Liver (tissue), 9 donors: ENCODE data around the gene NUDT13. TPM values are rescaled to one million over a fixed set of nuclear protein-coding genes. Genes with fewer than 3 reads are reported as not detected.
A peak's percentile ranks its signal among the peaks of the same experiment; 100 is the strongest.

Experiments used
- DNase-seq: peaks from one replicate; pipeline ENCODE4 v3.0.0-alpha.2; 2017; ENCODE audit warnings: low spot score
- H3K27ac ChIP-seq, 2 donors: one replicate each; pipeline ENCODE4 v1.7.0; 2013; ENCODE audit warnings: inconsistent platforms in 2 of 2, low read length in 2 of 2, control low read depth in 1 of 2, low read depth in 1 of 2, mild to moderate bottlenecking in 1 of 2
- H3K27me3 ChIP-seq, 4 donors: one replicate each; pipeline versions ENCODE4 v1.6.1 to v1.7.0; 2013; ENCODE audit warnings: low read length in 3 of 4, inconsistent platforms in 1 of 4, mild to moderate bottlenecking in 1 of 4, moderate library complexity in 1 of 4; ENCODE audit not compliant: control insufficient read depth in 4 of 4, insufficient read depth in 4 of 4
- H3K36me3 ChIP-seq, 4 donors: one replicate each; pipeline versions ENCODE4 v1.6.1 to v1.7.0; 2013; ENCODE audit warnings: low read length in 3 of 4, mild to moderate bottlenecking in 3 of 4, low read depth in 1 of 4, moderate library complexity in 1 of 4; ENCODE audit not compliant: control insufficient read depth in 4 of 4, insufficient read depth in 3 of 4
- H3K4me1 ChIP-seq, 4 donors: one replicate each; pipeline versions ENCODE4 v1.6.1 to v1.7.0; 2013; ENCODE audit warnings: low read length in 3 of 4, mild to moderate bottlenecking in 3 of 4, moderate library complexity in 1 of 4; ENCODE audit not compliant: control insufficient read depth in 4 of 4, insufficient read depth in 4 of 4
- H3K4me3 ChIP-seq, 3 donors: one replicate each; pipeline versions ENCODE4 v1.6.1 to v1.7.0; 2013; ENCODE audit warnings: low read length in 3 of 3, control low read depth in 1 of 3, low read depth in 1 of 3, mild to moderate bottlenecking in 1 of 3
- H3K9ac ChIP-seq, 2 donors: one replicate each; pipeline ENCODE4 v1.7.0; 2013; ENCODE audit warnings: low read length in 2 of 2, mild to moderate bottlenecking in 2 of 2, moderate library complexity in 2 of 2, control low read depth in 1 of 2, low read depth in 1 of 2
- H3K9me3 ChIP-seq, 4 donors: one replicate each; pipeline versions ENCODE4 v1.6.1 to v1.7.0; 2013; ENCODE audit warnings: low read length in 3 of 4; ENCODE audit not compliant: control insufficient read depth in 4 of 4
- CTCF ChIP-seq: fragments of 150-350 bp; IDR thresholded peaks from 2 replicates; pipeline ENCODE4 v1.5.1; 2017; ENCODE audit warnings: improper control_type of control experiment, low read depth, low read length; ENCODE audit not compliant: missing input control
- EGR1 ChIP-seq, 2 donors: IDR thresholded peaks; 2 replicates each; pipeline ENCODE4 v1.6.1; 2016 to 2018; ENCODE audit warnings: antibody characterized with exemption in 2 of 2, low read depth in 2 of 2
- FOXA1 ChIP-seq: IDR thresholded peaks from 2 replicates; pipeline ENCODE4 v1.6.1; 2016; ENCODE audit warnings: antibody characterized with exemption
- FOXA2 ChIP-seq: IDR thresholded peaks from 2 replicates; pipeline ENCODE4 v1.6.1; 2016; ENCODE audit warnings: antibody characterized with exemption
- GABPA ChIP-seq, 2 donors: IDR thresholded peaks in 1 of 2; conservative IDR thresholded peaks in 1 of 2; 2 replicates each; pipeline ENCODE4 v1.6.1; 2016; ENCODE audit warnings: antibody characterized with exemption in 2 of 2, mild to moderate bottlenecking in 1 of 2, moderate library complexity in 1 of 2
- HNF4A ChIP-seq, 2 donors: conservative IDR thresholded peaks; 2 replicates each; pipeline ENCODE4 v1.6.1; 2016; ENCODE audit warnings: antibody characterized with exemption in 2 of 2, mild to moderate bottlenecking in 2 of 2
- HNF4G ChIP-seq: IDR thresholded peaks from 2 replicates; pipeline ENCODE4 v1.6.1; 2016; ENCODE audit warnings: antibody characterized with exemption
- JUND ChIP-seq, 2 donors: IDR thresholded peaks; 2 replicates each; pipeline ENCODE4 v1.6.1; 2016; ENCODE audit warnings: antibody characterized with exemption in 2 of 2
- MAX ChIP-seq: IDR thresholded peaks from 2 replicates; pipeline ENCODE4 v1.6.1; 2016; ENCODE audit warnings: antibody characterized with exemption
- NR2F2 ChIP-seq: IDR thresholded peaks from 2 replicates; pipeline ENCODE4 v1.6.1; 2016; ENCODE audit warnings: antibody characterized with exemption
- RAD21 ChIP-seq, 2 donors: IDR thresholded peaks; 2 replicates each; pipeline ENCODE4 v1.6.1; 2016; ENCODE audit warnings: antibody characterized with exemption in 2 of 2, mild to moderate bottlenecking in 2 of 2
- REST ChIP-seq: IDR thresholded peaks from 2 replicates; pipeline ENCODE4 v1.6.1; 2016; ENCODE audit warnings: antibody characterized with exemption, mild to moderate bottlenecking
- RXRA ChIP-seq, 2 donors: IDR thresholded peaks; 2 replicates each; pipeline ENCODE4 v1.6.1; 2017 to 2018; ENCODE audit warnings: antibody characterized with exemption in 2 of 2, mild to moderate bottlenecking in 1 of 2
- SP1 ChIP-seq: IDR thresholded peaks from 2 replicates; pipeline ENCODE4 v1.6.1; 2018; ENCODE audit warnings: antibody characterized with exemption, mild to moderate bottlenecking
- TAF1 ChIP-seq: conservative IDR thresholded peaks from 2 replicates; pipeline ENCODE4 v1.6.1; 2016; ENCODE audit warnings: antibody characterized with exemption, mild to moderate bottlenecking
- YY1 ChIP-seq: IDR thresholded peaks from 2 replicates; pipeline ENCODE4 v1.6.1; 2016; ENCODE audit warnings: antibody characterized with exemption, mild to moderate bottlenecking
- ZBTB33 ChIP-seq: IDR thresholded peaks from 2 replicates; pipeline ENCODE4 v1.6.1; 2016; ENCODE audit warnings: antibody characterized with exemption
- WGBS: extraction: QIAGEN DNeasy Blood & Tissue Kit; methylation state at CpG from one replicate; pipeline ENCODE4 v1.1.7; 2013; 5-methylcytosine and 5-hydroxymethylcytosine counted together
- polyA plus RNA-seq, 2 donors: library from polyadenylated mRNA; stranded (reverse) in 1 of 2; unstranded in 1 of 2; fragments of 200-250 nt in 1 of 2; fragments of >200 nt in 1 of 2; fragmentation: Nextera tagmentation in 1 of 2; extraction: Ambion mirVana in 1 of 2; gene quantifications; one replicate each; pipeline versions ENCODE4 v1.2.1 to v1.2.3, GENCODE V29; 2013 to 2015
- total RNA-seq, 2 donors: library from RNA; depleted of rRNA; stranded (reverse); fragments of >200 nt; gene quantifications; one replicate each; pipeline ENCODE4 v1.2.3, GENCODE V29; 2014
- donor health status: healthy.
- donor health status: healthy.
- donor health status: healthy.
- donor health status: healthy.
- donor health status: healthy.

NUDT13 gene
- total and polyA plus RNA-seq, 4 donors, result 0.60 to 4.0 (median 2.4) TPM

- TF ChIP-seq MAX (peak; percentile 31), FOXA2 (no peak)
Measured at GRCh38 chr10:73076360-73077183, 33.7 kb upstream of the NUDT13 start (continued).

GRCh38 chr10:73079779-73080541, 30.3 kb upstream of the NUDT13 start:
- Histone ChIP-seq H3K9me3 (no peaks in the 10 kb centered on the region), H3K9ac (no peak overlapping the region), H3K27ac (no peak overlapping the region), H3K4me3 (no peak overlapping the region), H3K27me3 (no peaks in the 10 kb centered on the region), H3K36me3 (no peaks in the 10 kb centered on the region), H3K4me1 (peaks cover 0 to 6% (median 0%) of the 10 kb centered on the region in 4 donors)
- no peak for TF ChIP-seq RAD21 (IDR thresholded peaks at IDR 0.05)
- TF ChIP-seq SP1, result no peak
- TF ChIP-seq JUND (IDR thresholded peaks at IDR 0.05), result no peak
- no peak for TF ChIP-seq GABPA (IDR thresholded peaks at IDR 0.05 in 1 of 2, conservative IDR thresholded peaks at IDR 0.05 in 1 of 2)
- no peak for TF ChIP-seq RXRA (IDR thresholded peaks at IDR 0.05)
- no peak for TF ChIP-seq FOXA1
- no peak for TF ChIP-seq NR2F2
- no peak for TF ChIP-seq ZBTB33
- TF ChIP-seq HNF4A (conservative IDR thresholded peaks at IDR 0.05), result no peak
- TF ChIP-seq EGR1 (IDR thresholded peaks at IDR 0.05; ENCODE audit: low read depth in 2 of 2), result no peak
- no peak for TF ChIP-seq HNF4G
- TF ChIP-seq FOXA2, result no peak
- no peak for TF ChIP-seq REST
- no peak for TF ChIP-seq YY1
- TF ChIP-seq CTCF, result no peak
- TF ChIP-seq TAF1, result no peak
- WGBS, result 85% methylated on average over 3 of the region's 3 CpGs
- no peak for DNase-seq
